ENCODE measurements around the gene PIGU. TPM values are rescaled to one million over a fixed set of nuclear protein-coding genes. Genes with fewer than 3 reads are reported as not detected.
"Not testable (repeated sequence)": the region's sequence is repeated elsewhere in the genome, so short reads cannot be mapped to it uniquely, and the experiment has no call there.

Gene PIGU
- total and polyA plus RNA-seq, 8 donors = 0.45 to 21.3 (median 10.3) TPM

DNA sequence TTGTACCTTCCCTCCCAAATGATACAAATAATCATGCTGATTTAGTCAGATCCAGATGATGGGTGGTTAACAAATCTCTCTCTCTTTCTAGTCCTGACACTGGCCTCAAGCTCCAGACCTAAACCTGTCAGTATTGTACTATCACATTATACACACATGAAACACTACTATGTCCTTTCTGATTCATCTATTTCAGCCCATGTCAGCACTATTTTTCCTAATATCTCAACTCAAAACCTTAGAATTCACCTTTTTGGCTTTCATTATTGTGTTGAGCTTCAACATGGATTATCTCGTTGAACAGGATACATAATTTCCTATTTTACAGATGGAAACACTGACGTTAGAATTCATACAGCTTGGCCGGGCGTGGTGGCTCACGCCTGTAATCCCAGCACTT, 3.5 kb downstream of the PIGU start:
- no peak overlapping the region for H3K4me3 ChIP-seq
- DNase-seq = no peak
- no peak overlapping the region for H3K27ac ChIP-seq
- no peaks in the 10 kb centered on the region for H3K9me3 ChIP-seq
- no peaks in the 10 kb centered on the region for H3K36me3 ChIP-seq
- intact Hi-C loops (cut with DNase I; ENCODE audit: low total_unique reads) = no loop called here
- no peaks in the 10 kb centered on the region for H3K27me3 ChIP-seq
- no peak for TF ChIP-seq POLR2A (IDR thresholded peaks at IDR 0.05)
- no peak for TF ChIP-seq POLR2AphosphoS5 (IDR thresholded peaks at IDR 0.05)
- no peak for TF ChIP-seq EP300 (IDR thresholded peaks at IDR 0.05)
- TF ChIP-seq, protein P1, sequence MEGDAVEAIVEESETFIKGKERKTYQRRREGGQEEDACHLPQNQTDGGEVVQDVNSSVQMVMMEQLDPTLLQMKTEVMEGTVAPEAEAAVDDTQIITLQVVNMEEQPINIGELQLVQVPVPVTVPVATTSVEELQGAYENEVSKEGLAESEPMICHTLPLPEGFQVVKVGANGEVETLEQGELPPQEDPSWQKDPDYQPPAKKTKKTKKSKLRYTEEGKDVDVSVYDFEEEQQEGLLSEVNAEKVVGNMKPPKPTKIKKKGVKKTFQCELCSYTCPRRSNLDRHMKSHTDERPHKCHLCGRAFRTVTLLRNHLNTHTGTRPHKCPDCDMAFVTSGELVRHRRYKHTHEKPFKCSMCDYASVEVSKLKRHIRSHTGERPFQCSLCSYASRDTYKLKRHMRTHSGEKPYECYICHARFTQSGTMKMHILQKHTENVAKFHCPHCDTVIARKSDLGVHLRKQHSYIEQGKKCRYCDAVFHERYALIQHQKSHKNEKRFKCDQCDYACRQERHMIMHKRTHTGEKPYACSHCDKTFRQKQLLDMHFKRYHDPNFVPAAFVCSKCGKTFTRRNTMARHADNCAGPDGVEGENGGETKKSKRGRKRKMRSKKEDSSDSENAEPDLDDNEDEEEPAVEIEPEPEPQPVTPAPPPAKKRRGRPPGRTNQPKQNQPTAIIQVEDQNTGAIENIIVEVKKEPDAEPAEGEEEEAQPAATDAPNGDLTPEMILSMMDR (IDR thresholded peaks at IDR 0.05) = no peak
- WGBS, 5 donors = 86 to 96% (median 93%) methylated on average over 5 of the region's 5 CpGs
- peaks cover 3 to 19% (median 18%) of the 10 kb centered on the region in 4 donors for H3K4me1 ChIP-seq

DNA sequence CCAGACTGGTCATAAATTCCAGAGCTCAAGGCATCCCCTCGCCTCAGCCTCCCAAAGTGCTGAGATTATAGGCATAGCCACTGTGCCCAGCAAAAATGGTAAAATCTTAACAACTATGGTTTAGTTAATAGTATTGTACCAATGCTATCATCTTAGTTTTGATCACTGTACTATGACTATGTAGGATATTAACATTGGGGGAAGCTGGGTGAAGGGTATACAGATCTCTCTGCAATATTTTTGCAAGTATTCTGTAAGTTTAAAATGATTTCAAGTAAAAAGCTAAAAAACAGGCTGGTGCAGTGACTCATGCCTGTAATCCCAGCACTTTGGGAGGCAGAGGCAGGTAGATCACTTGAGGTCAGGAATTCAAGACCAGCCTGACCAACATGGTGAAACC, 7.8 kb downstream of the PIGU start:
- intact Hi-C loops (cut with DNase I; ENCODE audit: low total_unique reads) = no loop called here
- no peaks in the 10 kb centered on the region for H3K27me3 ChIP-seq
- TF ChIP-seq POLR2A (IDR thresholded peaks at IDR 0.05) (no peak), EP300 (IDR thresholded peaks at IDR 0.05) (no peak), POLR2AphosphoS5 (IDR thresholded peaks at IDR 0.05) (no peak)
- TF ChIP-seq, protein P1 (IDR thresholded peaks at IDR 0.05) = no peak
- H3K27ac ChIP-seq = no peak overlapping the region
- H3K36me3 ChIP-seq = no peaks in the 10 kb centered on the region
- H3K4me3 ChIP-seq = no peak overlapping the region
- DNase-seq = no peak
- no peaks in the 10 kb centered on the region for H3K4me1 ChIP-seq
- WGBS, 5 donors = 95 to 100% (median 100%) methylated on average over 1 of the region's 1 CpG
- H3K9me3 ChIP-seq = no peaks in the 10 kb centered on the region

DNA sequence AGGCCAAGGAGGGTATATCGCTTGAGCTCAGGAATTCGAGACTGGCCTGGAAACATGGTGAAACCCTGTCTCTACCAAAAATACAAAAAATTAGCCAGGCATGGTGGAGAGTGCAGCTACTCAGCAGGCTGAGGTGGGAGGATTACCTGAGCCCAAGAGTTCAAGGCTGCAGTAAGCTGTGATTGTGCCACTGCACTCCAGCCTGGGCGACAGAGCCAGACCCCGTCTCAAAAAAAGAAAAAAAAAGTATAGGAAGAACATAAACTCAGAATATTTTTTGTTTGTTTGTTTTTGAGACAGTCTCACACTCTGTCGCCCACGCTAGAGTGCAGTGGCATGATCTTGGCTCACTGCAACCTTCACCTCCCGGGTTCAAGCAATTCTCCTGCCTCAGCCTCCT, 12.1 kb downstream of the PIGU start:
- 96 to 99% (median 97%) methylated on average over 7 of the region's 7 CpGs for WGBS, 5 donors
- DNase-seq; H3K9me3 ChIP-seq; intact Hi-C loops (cut with DNase I; ENCODE audit: low total_unique reads); H3K27me3 ChIP-seq; H3K36me3 ChIP-seq; H3K4me3 ChIP-seq; H3K4me1 ChIP-seq; H3K27ac ChIP-seq: not testable (repeated sequence)

DNA sequence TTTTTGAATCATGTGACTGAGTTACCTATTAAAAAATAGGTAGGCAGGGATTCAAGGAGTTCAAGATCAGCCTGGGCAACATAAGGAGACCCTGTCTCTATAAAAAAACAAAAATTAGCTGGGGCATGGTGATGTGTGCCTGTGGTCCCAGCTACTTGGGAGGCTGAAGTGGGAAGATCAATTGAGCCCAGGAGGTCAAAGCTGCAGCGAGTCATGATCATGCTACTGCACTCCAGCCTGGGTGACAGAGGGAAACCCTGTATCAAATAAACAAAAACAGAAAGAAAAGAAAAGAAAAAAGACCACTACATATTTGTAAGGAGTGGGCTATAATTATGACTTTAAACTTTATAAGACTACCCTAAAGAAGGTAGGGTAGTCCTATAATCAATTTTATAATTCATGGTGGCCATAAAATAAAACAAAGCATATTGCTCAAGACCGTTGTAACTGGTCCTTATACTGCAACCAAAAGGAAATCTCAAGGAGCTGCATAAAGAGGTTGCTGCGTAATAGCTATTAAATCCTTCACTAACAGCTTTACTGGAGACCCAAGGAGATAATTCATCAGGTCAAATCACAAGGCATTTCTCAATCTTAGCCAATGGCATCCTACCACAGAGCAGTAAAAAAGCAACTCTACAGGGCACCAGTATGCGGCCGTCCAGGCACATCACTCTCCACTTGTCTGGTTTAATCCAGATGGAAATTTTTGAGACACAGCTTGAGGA, 13.5 kb downstream of the PIGU start:
- Histone ChIP-seq H3K36me3 (no peaks in the 10 kb centered on the region), H3K4me1 (no peaks in the 10 kb centered on the region), H3K27me3 (no peaks in the 10 kb centered on the region), H3K9me3 (no peaks in the 10 kb centered on the region), H3K4me3 (no peak overlapping the region), H3K27ac (no peak overlapping the region)
- TF ChIP-seq, protein P1 (IDR thresholded peaks at IDR 0.05) = no peak
- no peak for TF ChIP-seq POLR2AphosphoS5 (IDR thresholded peaks at IDR 0.05)
- no peak for TF ChIP-seq EP300 (IDR thresholded peaks at IDR 0.05)
- TF ChIP-seq POLR2A (IDR thresholded peaks at IDR 0.05) = no peak
- no peak for DNase-seq
- intact Hi-C loops (cut with DNase I; ENCODE audit: low total_unique reads) = no loop called here
- whole genome bisulfite sequencing, 5 donors = 85 to 92% (median 88%) methylated on average over 5 of the region's 5 CpGs

DNA sequence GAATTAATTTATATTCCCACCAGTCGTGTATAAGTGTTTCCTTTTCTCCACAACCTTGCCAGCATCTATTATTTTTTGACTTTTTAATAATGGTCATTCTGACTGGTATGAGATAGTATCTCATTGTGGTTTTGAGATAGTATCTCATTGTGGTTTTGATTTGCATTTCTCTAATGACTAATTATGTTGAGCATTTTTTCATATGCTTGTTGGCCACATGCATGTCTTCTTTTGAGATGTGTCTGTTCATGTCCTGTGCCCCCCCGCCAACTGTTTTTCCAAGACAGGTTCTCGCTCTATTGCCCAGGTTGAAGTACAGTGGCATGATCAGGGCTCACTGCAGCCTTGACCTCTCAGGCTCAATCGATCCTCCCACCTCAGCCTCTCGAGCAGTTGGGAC, 15.1 kb downstream of the PIGU start:
- H3K27ac ChIP-seq; intact Hi-C loops (cut with DNase I; ENCODE audit: low total_unique reads); DNase-seq; H3K9me3 ChIP-seq; H3K27me3 ChIP-seq; H3K36me3 ChIP-seq; H3K4me1 ChIP-seq; H3K4me3 ChIP-seq: not testable (repeated sequence)
- 75 to 87% (median 86%) methylated on average over 5 of the region's 5 CpGs for WGBS, 5 donors

DNA sequence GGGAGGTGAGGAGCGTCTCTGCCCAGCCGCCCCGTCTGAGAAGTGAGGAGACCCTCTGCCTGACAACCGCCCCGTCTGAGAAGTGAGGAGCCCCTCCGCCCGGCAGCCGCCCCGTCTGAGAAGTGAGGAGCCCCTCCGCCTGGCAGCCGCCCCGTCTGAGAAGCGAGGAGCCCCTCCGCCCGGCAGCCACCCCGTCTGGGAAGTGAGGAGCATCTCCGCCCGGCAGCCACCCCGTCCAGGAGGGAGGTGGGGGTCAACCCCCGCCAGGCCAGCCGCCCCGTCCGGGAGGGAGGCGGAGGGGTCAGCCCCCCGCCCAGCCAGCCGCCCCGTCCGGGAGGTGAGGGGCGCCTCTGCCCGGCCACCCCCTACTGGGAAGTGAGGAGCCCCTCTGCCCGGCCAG, 18.2 kb downstream of the PIGU start:
- H3K36me3 ChIP-seq = peaks cover 0 to 20% (median 12%) of the 10 kb centered on the region in 4 donors
- H3K4me1 ChIP-seq; H3K4me3 ChIP-seq; H3K9me3 ChIP-seq; H3K27me3 ChIP-seq; intact Hi-C loops (cut with DNase I; ENCODE audit: low total_unique reads); DNase-seq; H3K27ac ChIP-seq: not testable (repeated sequence)
- 94 to 99% (median 97%) methylated on average over 10 to 31 of the region's 31 CpGs; no CpG with 5 or more reads in 1 of the 5 donors for whole genome bisulfite sequencing, 5 donors

Data from stomach (tissue), 9 donors.